ENCODE results near the gene PAK5. TPM values are rescaled to one million over a fixed set of nuclear protein-coding genes. Genes with fewer than 3 reads are reported as not detected.

The PAK5 gene
- polyA plus RNA-seq, 2 of the 4 experiments (the other 2 are of a cell fraction): 0.01 TPM; not detected in 1

DNA sequence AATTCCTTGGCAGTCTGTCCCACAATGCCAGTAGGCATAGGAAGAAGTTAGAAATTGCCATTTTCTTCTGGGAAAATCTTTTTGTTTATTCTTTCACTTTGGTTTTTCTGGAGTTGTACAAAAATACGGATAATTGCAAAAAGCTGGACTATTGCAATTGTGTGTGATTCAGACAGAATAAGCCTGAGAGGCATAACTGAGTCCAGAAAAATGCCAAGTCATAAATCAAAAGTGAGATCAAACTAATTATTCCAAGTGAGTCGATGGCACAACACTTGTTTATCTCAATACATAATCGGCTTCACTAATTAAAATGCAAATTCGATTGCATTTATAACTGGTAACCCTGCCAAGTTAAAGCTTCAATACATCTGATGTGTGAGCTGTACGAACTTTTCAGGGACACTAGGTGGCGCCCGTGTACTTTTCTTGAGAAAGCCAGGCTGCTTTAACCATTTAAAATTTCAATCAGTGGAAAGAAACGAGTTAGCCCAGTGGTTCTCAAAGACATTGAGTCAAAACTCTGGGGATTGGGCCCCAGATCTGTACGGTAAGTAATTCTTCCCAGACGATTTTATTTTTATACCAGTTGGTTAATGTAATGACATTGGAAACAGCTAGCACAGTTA, 221.9 kb downstream of the PAK5 start (continued):
- TF ChIP-seq SREBF2 (IDR thresholded peaks at IDR 0.05): no peak
- no peak for TF ChIP-seq HEYL (CRISPR knock-in tag; IDR thresholded peaks at IDR 0.05)

- 46% methylated on average over 5 of the region's 5 CpGs for WGBS (ENCODE audit: missing lambda C conversion rate)
- DNase-seq (ENCODE audit: low read depth in 1 of 2, low spot score in 1 of 2) (no peak), FAIRE-seq (no peak), ATAC-seq (peak in 1 of 2 experiments; percentile 12; a peak in 3 of 6 replicates)
- no peak overlapping the region for H3K27ac ChIP-seq
- CTCF ChIA-PET: interaction anchor here (0.6 to 8.1 kb wide), 89 partner anchors 8 to 1938 kb away, joined by 3 to 104 read pairs (median 4); no protein-coding TSS in a partner anchor
- H3K4me2 ChIP-seq: no peak overlapping the region
- no peak for TF ChIP-seq RNF2 (IDR thresholded peaks at IDR 0.05; ENCODE audit: borderline replicate concordance, low read depth)
- no peak for TF ChIP-seq MYC (IDR thresholded peaks at IDR 0.05; ENCODE audit: borderline replicate concordance, low read length)
- TF ChIP-seq BHLHE40 (IDR thresholded peaks at IDR 0.05; ENCODE audit: low read depth, low read length): no peak
- TF ChIP-seq KDM5A (IDR thresholded peaks at IDR 0.05): no peak
- TF ChIP-seq CEBPB (IDR thresholded peaks at IDR 0.05): no peak
- TF ChIP-seq BCL3 (IDR thresholded peaks at IDR 0.05): no peak
- TF ChIP-seq HOXA7 (CRISPR knock-in tag; IDR thresholded peaks at IDR 0.05): no peak
- TF ChIP-seq EHF (CRISPR knock-in tag; IDR thresholded peaks at IDR 0.05): no peak
- TF ChIP-seq, protein P1, sequence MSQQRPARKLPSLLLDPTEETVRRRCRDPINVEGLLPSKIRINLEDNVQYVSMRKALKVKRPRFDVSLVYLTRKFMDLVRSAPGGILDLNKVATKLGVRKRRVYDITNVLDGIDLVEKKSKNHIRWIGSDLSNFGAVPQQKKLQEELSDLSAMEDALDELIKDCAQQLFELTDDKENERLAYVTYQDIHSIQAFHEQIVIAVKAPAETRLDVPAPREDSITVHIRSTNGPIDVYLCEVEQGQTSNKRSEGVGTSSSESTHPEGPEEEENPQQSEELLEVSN (IDR thresholded peaks at IDR 0.05; ENCODE audit: borderline replicate concordance, low read depth): no peak
- no peak for TF ChIP-seq MAX (IDR thresholded peaks at IDR 0.05)
- no peaks in the 10 kb centered on the region for H3K4me1 ChIP-seq
- H3K9me3 ChIP-seq: no peaks in the 10 kb centered on the region
- no peak overlapping the region for H3K4me3 ChIP-seq
- POLR2A ChIA-PET: no interaction called here
Measured at GRCh38 chr20:9616455-9616805, 222.4 kb downstream of the PAK5 start.

DNA sequence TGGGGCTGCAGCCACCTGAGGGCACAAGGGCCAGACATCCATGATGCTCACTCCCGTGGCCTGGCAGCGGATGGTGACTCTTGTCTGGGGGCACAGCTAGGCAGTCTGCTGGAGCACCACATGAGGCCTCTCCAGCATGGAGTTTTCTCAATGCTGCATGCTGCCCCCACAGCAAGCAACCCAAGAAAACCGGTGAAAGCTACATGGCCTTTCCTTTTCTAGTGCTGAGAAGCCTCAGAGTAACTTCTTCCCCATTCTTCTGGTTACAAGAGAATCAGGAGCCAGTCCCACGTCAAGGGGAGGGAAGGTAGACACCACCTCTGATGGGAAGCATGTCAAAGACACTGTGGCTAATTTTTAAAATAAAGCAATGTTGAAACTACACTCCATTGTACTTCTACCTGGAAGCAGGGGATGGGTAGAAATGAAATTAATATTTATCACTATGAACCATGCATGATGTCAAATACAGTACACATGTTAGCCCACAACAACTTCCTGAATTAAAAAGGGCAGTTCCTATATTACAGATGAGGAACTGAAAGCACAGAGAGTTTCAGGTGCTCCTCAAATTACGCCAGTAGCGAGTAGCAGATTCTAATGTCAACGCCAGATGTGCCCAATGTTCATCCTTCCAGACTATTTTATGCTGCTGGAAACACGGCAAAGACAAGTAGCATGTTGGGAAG, 223.0 kb downstream of the PAK5 start:
- POLR2A ChIA-PET: no interaction called here
- WGBS (ENCODE audit: missing lambda C conversion rate): 42% methylated on average over 8 of the region's 8 CpGs
- CTCF ChIA-PET: interaction anchor here (1.1 to 8.1 kb wide), 13 partner anchors 12 to 1045 kb away, joined by 3 to 104 read pairs (median 22); no protein-coding TSS in a partner anchor
- no peak overlapping the region for H3K4me3 ChIP-seq
- no peaks in the 10 kb centered on the region for H3K9me3 ChIP-seq
- no peak for FAIRE-seq
- no peak for ATAC-seq
- no peak overlapping the region for H3K4me2 ChIP-seq
- no peak for TF ChIP-seq ZFP36 (IDR thresholded peaks at IDR 0.05; ENCODE audit: borderline replicate concordance, partially characterized antibody)
- TF ChIP-seq FOXS1 (CRISPR knock-in tag; IDR thresholded peaks at IDR 0.05): no peak
- TF ChIP-seq GATA3 (IDR thresholded peaks at IDR 0.05; ENCODE audit: borderline replicate concordance): no peak
- TF ChIP-seq FOSB (CRISPR knock-in tag; IDR thresholded peaks at IDR 0.05): no peak
- TF ChIP-seq TFCP2L1 (CRISPR knock-in tag; IDR thresholded peaks at IDR 0.05): no peak
- TF ChIP-seq EHF (CRISPR knock-in tag; IDR thresholded peaks at IDR 0.05): no peak
- TF ChIP-seq EHMT2 (IDR thresholded peaks at IDR 0.05; ENCODE audit: low read depth): no peak
- TF ChIP-seq EP300 (IDR thresholded peaks at IDR 0.05): no peak
- TF ChIP-seq HDAC2 (IDR thresholded peaks at IDR 0.05): no peak
- TF ChIP-seq TP53 (CRISPR knock-in tag; IDR thresholded peaks at IDR 0.05): no peak
- TF ChIP-seq PHF8 (IDR thresholded peaks at IDR 0.05; ENCODE audit: borderline replicate concordance, low read depth): no peak
- no peak for TF ChIP-seq RCOR1 (IDR thresholded peaks at IDR 0.05; ENCODE audit: low read depth, low read length)
- no peak for TF ChIP-seq KDM1A (IDR thresholded peaks at IDR 0.05; ENCODE audit: low read depth)
- TF ChIP-seq KDM5A (IDR thresholded peaks at IDR 0.05): no peak
- no peaks in the 10 kb centered on the region for H3K4me1 ChIP-seq
- no peak overlapping the region for H3K27ac ChIP-seq
- no peak for DNase-seq (ENCODE audit: low read depth in 1 of 2, low spot score in 1 of 2)
